GM18867 (cell line): Measurements from ENCODE around the gene IL9R.
"Not testable (repeated sequence)": the region's sequence is repeated elsewhere in the genome, so short reads cannot be mapped to it uniquely, and the experiment has no call there.

Experiments
- ATAC-seq: cut with Tn5 transposase; IDR thresholded peaks from one replicate; pipeline ENCODE4 v1.9.1; 2021; ENCODE audit warnings: mild to moderate bottlenecking, moderate library complexity; ENCODE audit not compliant: unreplicated experiment

IL9R gene

GRCh38 chrX:156028653-156029237 is 31.2 kb downstream of the IL9R start:
- ATAC-seq, result not testable (repeated sequence)

- not testable (repeated sequence) for ATAC-seq
These were observed 31.8 kb downstream of the IL9R start for GRCh38 chrX:156029296-156029695.

GRCh38 chrX:156029707-156030442 is 32.4 kb downstream of the IL9R start:
- ATAC-seq, result not testable (repeated sequence)

- ATAC-seq, result not testable (repeated sequence)
These were observed 33.0 kb downstream of the IL9R start for GRCh38 chrX:156030474-156030873.
